ENCODE results near the gene KLHL25.

- TF ChIP-seq CTCF (conservative IDR thresholded peaks at IDR 0.05; ENCODE audit: low read depth, low read length) (no peak), EZH2 (IDR thresholded peaks at IDR 0.05; ENCODE audit: borderline replicate concordance, low read depth, low read length, poor library complexity, severe bottlenecking) (no peak)
Observed at GRCh38 chr15:85828126-85828525, 33.4 kb upstream of the KLHL25 start.
